AG04450 (cell line): Measurements from ENCODE around the gene KLHL17. TPM values are rescaled to one million over a fixed set of nuclear protein-coding genes. Genes with fewer than 3 reads are reported as not detected.
A peak's percentile ranks its signal among the peaks of the same experiment; 100 is the strongest.

Experiments used
- CTCF ChIA-PET: fragments of 300-600, 350-600 bp; formaldehyde crosslinking; extraction: SDS; loops from one replicate; lab custom pipeline; 2022; ENCODE audit warnings: antibody characterized with exemption, inconsistent platforms; lab: Charles Lee
- POLR2A ChIA-PET: fragments of 350-600 bp; formaldehyde crosslinking; extraction: SDS; loops from one replicate; lab custom pipeline; 2021; ENCODE audit warnings: antibody characterized with exemption, inconsistent platforms; lab: Yijun Ruan, JAX
- DNase-seq: peaks from one replicate; pipeline ENCODE4 v3.0.0-alpha.2; 2011; ENCODE audit warnings: low read depth, low spot score
- H3K27ac ChIP-seq: one replicate; pipeline ENCODE4 v1.5.1; 2012; ENCODE audit warnings: low read depth, low read length, control low read depth
- H3K27me3 ChIP-seq: one replicate; pipeline ENCODE4 v1.6.0; 2012; ENCODE audit warnings: low read length; ENCODE audit not compliant: control insufficient read depth, insufficient read depth
- H3K4me3 ChIP-seq: 2 replicates; pipeline ENCODE4 v1.5.1; 2011; ENCODE audit warnings: mild to moderate bottlenecking, low read depth, low read length, control low read depth
- H3K9me3 ChIP-seq: 2 replicates; pipeline ENCODE4 v1.5.1; 2012; ENCODE audit warnings: low read length; ENCODE audit not compliant: control insufficient read depth, insufficient read depth
- CTCF ChIP-seq: IDR thresholded peaks from 2 replicates; pipeline ENCODE4 v1.5.1; 2011; ENCODE audit warnings: low read depth, low read length, control low read depth, inconsistent platforms
- polyA plus RNA-seq: library from polyadenylated mRNA; depleted of rRNA; stranded (reverse); fragments of >200 nt; gene quantifications from 2 replicates; pipeline ENCODE4 v1.2.3, GENCODE V29; 2011

Gene KLHL17
- polyA plus RNA-seq, 1 experiment, result 5.5 TPM

GRCh38 chr1:939511-940106 is 20.8 kb upstream of the KLHL17 start:
- TF ChIP-seq CTCF, result no peak
- CTCF ChIA-PET, result no interaction called here
- Histone ChIP-seq H3K27ac (no peak overlapping the region), H3K4me3 (peak overlapping the region; percentile 10; the same call in 1 of the 2 replicates), H3K9me3 (no peaks in the 10 kb centered on the region; the same call in 1 of the 2 replicates), H3K27me3 (peaks cover 4% of the 10 kb centered on the region)
- DNase-seq, result no peak
- POLR2A ChIA-PET, result interaction anchor here (1.1 kb wide), 1 partner anchor 28 kb away, joined by 3 read pairs; no protein-coding TSS in a partner anchor

DNA sequence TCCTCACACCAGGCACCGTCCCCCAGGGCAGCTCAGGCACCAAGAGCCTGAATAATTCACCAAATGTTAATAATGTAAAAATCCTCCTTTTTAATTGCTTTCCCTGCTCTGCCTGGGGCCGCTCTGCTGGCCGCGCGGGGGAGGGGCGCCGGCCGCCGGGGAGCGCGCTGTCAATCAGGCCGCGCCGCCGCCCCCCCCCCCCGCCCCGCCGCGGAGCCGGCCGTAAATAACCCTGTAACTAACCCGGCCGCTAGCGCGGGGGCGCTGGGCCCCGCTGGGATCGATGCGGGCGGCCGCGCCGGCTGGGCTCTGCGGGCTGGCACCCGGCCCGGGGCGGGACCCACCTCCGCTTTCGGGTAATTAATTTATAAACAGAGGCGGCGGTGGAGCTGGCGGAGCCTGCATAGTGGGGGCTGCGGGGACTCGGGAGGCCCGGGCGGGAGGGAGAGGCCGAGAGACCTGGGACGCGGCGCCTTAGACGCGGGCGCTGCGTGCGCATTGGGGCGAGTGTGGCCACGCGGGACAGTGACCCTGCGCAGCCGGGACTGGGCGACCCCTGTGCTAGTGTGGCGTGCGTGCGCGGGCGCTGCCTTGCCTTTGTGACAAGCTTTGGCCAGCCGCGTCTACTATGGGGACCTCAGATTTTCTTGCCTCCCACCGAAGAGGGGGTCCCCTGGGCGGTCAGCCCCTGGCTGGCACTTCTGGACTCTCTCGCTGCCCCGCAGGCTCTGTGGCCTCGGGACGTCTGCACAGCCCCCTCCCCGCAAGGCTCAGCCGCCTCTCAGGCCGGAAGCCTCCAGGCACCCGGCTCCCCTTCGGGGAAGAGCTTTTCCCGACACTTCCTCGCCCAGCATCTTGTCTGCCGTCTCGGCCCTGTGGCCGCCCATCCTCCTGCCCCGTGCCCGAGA is 20.0 kb upstream of the KLHL17 start:
- Histone ChIP-seq H3K9me3 (no peaks in the 10 kb centered on the region; the same call in 1 of the 2 replicates), H3K27me3 (peaks cover 4% of the 10 kb centered on the region), H3K4me3 (peak overlapping the region; percentile 32; the same call in 1 of the 2 replicates), H3K27ac (peak overlapping the region; percentile 11)
- no peak for TF ChIP-seq CTCF
- ChIA-PET POLR2A (interaction anchor here (0.6 to 1.3 kb wide), 3 partner anchors 26 to 72 kb away, joined by 3 to 4 read pairs (median 3); partner anchors contain the start of gene PLEKHN1), CTCF (interaction anchor here (0.8 to 1.2 kb wide), 2 partner anchors 12 to 36 kb away, joined by 5 to 10 read pairs; no protein-coding TSS in a partner anchor)
- no peak for DNase-seq

GRCh38 chr1:941015-941587 is 19.3 kb upstream of the KLHL17 start:
- POLR2A ChIA-PET, result interaction anchor here (0.6 to 1.3 kb wide), 2 partner anchors 26 to 72 kb away, joined by 3 to 4 read pairs; partner anchors contain the start of gene PLEKHN1
- TF ChIP-seq CTCF, result no peak
- Histone ChIP-seq H3K27ac (no peak overlapping the region), H3K27me3 (no peaks in the 10 kb centered on the region), H3K9me3 (no peaks in the 10 kb centered on the region; the same call in 1 of the 2 replicates), H3K4me3 (no peak overlapping the region; the same call in 1 of the 2 replicates)
- no peak for DNase-seq
- CTCF ChIA-PET, result interaction anchor here (0.8 to 1.2 kb wide), 2 partner anchors 11 to 36 kb away, joined by 5 to 10 read pairs; no protein-coding TSS in a partner anchor

GRCh38 chr1:941588-942383 is 18.6 kb upstream of the KLHL17 start:
- POLR2A ChIA-PET, result interaction anchor here (0.6 to 1.3 kb wide), 5 partner anchors 10 to 34 kb away, joined by 3 to 8 read pairs (median 4); partner anchors contain the start of genes PLEKHN1 and SAMD11
- Histone ChIP-seq H3K27ac (no peak overlapping the region), H3K9me3 (no peaks in the 10 kb centered on the region; the same call in 1 of the 2 replicates), H3K4me3 (peak overlapping the region; percentile 49), H3K27me3 (no peaks in the 10 kb centered on the region)
- no peak for DNase-seq
- CTCF ChIA-PET, result interaction anchor here (0.6 kb wide), 1 partner anchor 80 kb away, joined by 3 read pairs; no protein-coding TSS in a partner anchor
- no peak for TF ChIP-seq CTCF
